Endothelial cell of umbilical vein (primary cell): Measurements from ENCODE around the gene ANKS1B. TPM values are rescaled to one million over a fixed set of nuclear protein-coding genes. Genes with fewer than 3 reads are reported as not detected.

Source experiments
- BruUV-seq: library from RNA; stranded (reverse); fragments of 400-500 nt; replicated peaks from 2 replicates; lab custom pipeline; 2021; lab: Mats Ljungman, UMichigan
- CTCF ChIA-PET: fragments of 300-600, 350-600 bp; sonication (Branson Sonifier 250); formaldehyde crosslinking; loops from one replicate; lab custom pipeline; 2021; ENCODE audit warnings: antibody characterized with exemption, inconsistent platforms; lab: Charles Lee
- POLR2A ChIA-PET: fragments of 300-600, 350-600 bp; sonication (Branson Sonifier 250); formaldehyde crosslinking; loops from one replicate; lab custom pipeline; 2021; ENCODE audit warnings: antibody characterized with exemption, inconsistent platforms; lab: Charles Lee
- DNase-seq: peaks from one replicate; pipeline ENCODE4 v3.0.0-alpha.2; 2011; ENCODE audit warnings: low read depth, low spot score
- FAIRE-seq: peaks from 2 replicates; lab custom pipeline; 2011; peaks lifted over from hg19 to GRCh38; lab: Jason Lieb, UNC
- H2AFZ ChIP-seq: 2 replicates; pipeline ENCODE4 v1.6.0; 2012; ENCODE audit warnings: low read depth, low read length, control low read depth, inconsistent platforms
- H3K27ac ChIP-seq: 2 replicates; pipeline ENCODE4 v1.5.1; 2011; ENCODE audit warnings: low read depth, mild to moderate bottlenecking, control low read depth, low read length, moderate library complexity; ENCODE audit not compliant: insufficient read depth
- H3K27me3 ChIP-seq, 2 experiments: 2 replicates each; pipeline versions ENCODE4 v1.6.0 to v1.6.1; 2011; ENCODE audit warnings: low read length in 2 of 2, mixed read lengths in 1 of 2; ENCODE audit not compliant: control insufficient read depth in 2 of 2, insufficient read depth in 2 of 2
- H3K36me3 ChIP-seq, 2 experiments: 2 replicates in 1 of 2; 3 replicates in 1 of 2; pipeline ENCODE4 v1.5.1; 2011; ENCODE audit warnings: low read length in 2 of 2, mild to moderate bottlenecking in 1 of 2, moderate library complexity in 1 of 2; ENCODE audit not compliant: control insufficient read depth in 2 of 2, insufficient read depth in 2 of 2; ENCODE audit errors: extremely low read depth in 1 of 2
- H3K4me1 ChIP-seq: 3 replicates; pipeline ENCODE4 v1.5.1; 2011; ENCODE audit warnings: mild to moderate bottlenecking, low read length; ENCODE audit not compliant: control insufficient read depth, insufficient read depth; ENCODE audit errors: extremely low read depth
- H3K4me2 ChIP-seq: 2 replicates; pipeline ENCODE4 v1.6.1; 2011; ENCODE audit warnings: low read length, control low read depth, mixed read lengths; ENCODE audit not compliant: insufficient read depth
- H3K4me3 ChIP-seq, 3 experiments: fragments of 200-600 bp in 1 of 3; sonication (generic), shearing (Covaris generic) in 1 of 3; replicated peaks in 1 of 3; 2 replicates each; pipeline ENCODE4 v1.5.1; 2011 to 2016; ENCODE audit warnings: control low read depth in 3 of 3, low read length in 3 of 3, mild to moderate bottlenecking in 2 of 3, inconsistent platforms in 1 of 3, low read depth in 1 of 3, moderate library complexity in 1 of 3; ENCODE audit not compliant: insufficient read depth in 1 of 3
- H3K79me2 ChIP-seq: 2 replicates; pipeline ENCODE4 v1.6.0; 2012; ENCODE audit warnings: low read length, inconsistent platforms; ENCODE audit not compliant: control insufficient read depth, insufficient read depth
- H3K9ac ChIP-seq: replicated peaks from 2 replicates; pipeline ENCODE3; 2011; ENCODE audit warnings: low read length, control low read depth; ENCODE audit not compliant: insufficient read depth; ENCODE audit errors: extremely low read depth
- H3K9me1 ChIP-seq: replicated peaks from 3 replicates; pipeline ENCODE4 v1.6.0; 2011; ENCODE audit warnings: mild to moderate bottlenecking, low read length; ENCODE audit not compliant: control insufficient read depth, insufficient read depth; ENCODE audit errors: extremely low read depth
- H3K9me3 ChIP-seq: replicated peaks from 2 replicates; pipeline ENCODE4 v1.5.1; 2012; ENCODE audit warnings: low read length, inconsistent platforms; ENCODE audit not compliant: control insufficient read depth, insufficient read depth
- H4K20me1 ChIP-seq: replicated peaks from 2 replicates; pipeline ENCODE3; 2011; ENCODE audit warnings: mild to moderate bottlenecking, low read length; ENCODE audit not compliant: control insufficient read depth, insufficient read depth; ENCODE audit errors: extremely low read depth
- EZH2 ChIP-seq: IDR thresholded peaks from 2 replicates; pipeline ENCODE4 v1.6.1; 2012; ENCODE audit warnings: borderline replicate concordance, low read depth, mild to moderate bottlenecking, moderate library complexity, low read length, inconsistent platforms; ENCODE audit not compliant: severe bottlenecking
- FOS ChIP-seq: IDR thresholded peaks from 2 replicates; pipeline ENCODE4 v1.6.1; 2011; ENCODE audit warnings: mild to moderate bottlenecking, low read length, moderate library complexity, borderline replicate concordance; ENCODE audit not compliant: insufficient read depth
- MYC ChIP-seq: IDR thresholded peaks from one replicate; pipeline ENCODE4 v1.6.1; 2011; ENCODE audit warnings: mild to moderate bottlenecking, low read depth, low read length
- POLR2A ChIP-seq: IDR thresholded peaks from 2 replicates; pipeline ENCODE4 v1.6.1; 2012; ENCODE audit warnings: low read depth, mild to moderate bottlenecking, control low read depth, low read length
- POLR2AphosphoS5 ChIP-seq: IDR thresholded peaks from 2 replicates; pipeline ENCODE4 v1.6.1; 2012; ENCODE audit warnings: low read depth, mild to moderate bottlenecking, control low read depth, low read length, moderate library complexity; ENCODE audit not compliant: insufficient read depth
- dilution Hi-C: fragments of 300-500 bp; cut with MboI; formaldehyde crosslinking; loops from one replicate; pipeline ENCODE4 v1.15.0; 2019; ENCODE audit warnings: low sequenced_read_pairs; ENCODE audit not compliant: extremely low pct_ligation_motif_present
- intact Hi-C: fragments of 100-400 bp; cut with micrococcal nuclease; formaldehyde crosslinking; loops from one replicate; pipeline ENCODE4 v1.10.0; 2022
- polyA plus RNA-seq, 4 experiments: library from polyadenylated mRNA; depleted of rRNA in 3 of 4; stranded (reverse) in 3 of 4; unstranded in 1 of 4; fragments of >200 nt; gene quantifications; 2 replicates each; pipeline versions ENCODE4 v1.2.1 to v1.2.3, GENCODE V29; 2011 to 2012; ENCODE audit warnings: missing spikeins in 1 of 4
- total RNA-seq: library from RNA; stranded (reverse); gene quantifications from 2 replicates; pipeline ENCODE4 v1.2.3, GENCODE V29; 2021
- TF ChIP-seq, protein P1 (sequence below): IDR thresholded peaks from 2 replicates; pipeline ENCODE4 v1.6.1; 2011; ENCODE audit not compliant: insufficient read depth, insufficient read length
- TF ChIP-seq, protein P2 (sequence below), 2 donors: IDR thresholded peaks; 1 replicate in 1 of 2; 2 replicates in 1 of 2; pipeline ENCODE4 v1.5.1; 2011; ENCODE audit warnings: low read length in 2 of 2, mild to moderate bottlenecking in 2 of 2, moderate library complexity in 2 of 2, control low read depth in 1 of 2, inconsistent platforms in 1 of 2, low read depth in 1 of 2; ENCODE audit not compliant: insufficient read depth in 1 of 2; ENCODE audit errors: extremely low read depth in 1 of 2

The ANKS1B gene
- total and polyA plus RNA-seq, 2 donors (not counting 3 experiments of a cell fraction or from before 2014, with no cell fraction given), result 0.15 to 0.38 TPM

DNA sequence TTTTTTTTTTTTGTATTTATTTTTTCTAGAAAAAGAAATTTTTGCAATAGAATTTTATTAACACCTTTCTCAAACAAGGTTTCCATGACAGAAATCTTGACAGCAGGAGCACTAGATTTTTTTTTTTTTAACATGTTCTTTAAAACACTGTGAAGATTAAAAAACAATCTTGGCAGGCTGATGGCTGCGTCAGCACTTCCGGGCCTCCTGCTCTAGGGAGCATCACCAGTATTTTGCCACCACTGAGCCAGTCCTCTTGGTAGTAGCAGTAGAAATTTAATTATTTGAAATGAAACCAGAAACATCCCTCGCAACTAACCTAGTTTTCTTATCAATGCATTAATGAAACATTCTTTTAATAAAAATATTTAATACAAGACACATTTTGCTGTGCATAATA is 1240.1 kb downstream of the ANKS1B start:
- Histone ChIP-seq H3K27me3 (peaks cover 11 to 12% of the 10 kb centered on the region in 2 experiments), H3K4me2 (no peak overlapping the region), H3K9ac (no peak overlapping the region), H3K79me2 (no peaks in the 10 kb centered on the region), H4K20me1 (no peaks in the 10 kb centered on the region), H2AFZ (no peak overlapping the region), H3K27ac (no peak overlapping the region), H3K9me1 (no peaks in the 10 kb centered on the region), H3K4me1 (peaks cover 8% of the 10 kb centered on the region), H3K36me3 (no peaks in the 10 kb centered on the region), H3K4me3 (no peak overlapping the region), H3K9me3 (no peaks in the 10 kb centered on the region)
- no TSS peak for BruUV-seq
- intact Hi-C loops, result no loop called here
- dilution Hi-C loops, result no loop called here
- FAIRE-seq, result no peak
- ChIA-PET CTCF (no interaction called here), POLR2A (no interaction called here)
- DNase-seq, result no peak
- TF ChIP-seq POLR2A (no peak), POLR2AphosphoS5 (no peak), EZH2 (no peak), MYC (no peak), FOS (no peak)
- TF ChIP-seq, protein P1, sequence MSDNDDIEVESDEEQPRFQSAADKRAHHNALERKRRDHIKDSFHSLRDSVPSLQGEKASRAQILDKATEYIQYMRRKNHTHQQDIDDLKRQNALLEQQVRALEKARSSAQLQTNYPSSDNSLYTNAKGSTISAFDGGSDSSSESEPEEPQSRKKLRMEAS, result no peak
- TF ChIP-seq, protein P2, sequence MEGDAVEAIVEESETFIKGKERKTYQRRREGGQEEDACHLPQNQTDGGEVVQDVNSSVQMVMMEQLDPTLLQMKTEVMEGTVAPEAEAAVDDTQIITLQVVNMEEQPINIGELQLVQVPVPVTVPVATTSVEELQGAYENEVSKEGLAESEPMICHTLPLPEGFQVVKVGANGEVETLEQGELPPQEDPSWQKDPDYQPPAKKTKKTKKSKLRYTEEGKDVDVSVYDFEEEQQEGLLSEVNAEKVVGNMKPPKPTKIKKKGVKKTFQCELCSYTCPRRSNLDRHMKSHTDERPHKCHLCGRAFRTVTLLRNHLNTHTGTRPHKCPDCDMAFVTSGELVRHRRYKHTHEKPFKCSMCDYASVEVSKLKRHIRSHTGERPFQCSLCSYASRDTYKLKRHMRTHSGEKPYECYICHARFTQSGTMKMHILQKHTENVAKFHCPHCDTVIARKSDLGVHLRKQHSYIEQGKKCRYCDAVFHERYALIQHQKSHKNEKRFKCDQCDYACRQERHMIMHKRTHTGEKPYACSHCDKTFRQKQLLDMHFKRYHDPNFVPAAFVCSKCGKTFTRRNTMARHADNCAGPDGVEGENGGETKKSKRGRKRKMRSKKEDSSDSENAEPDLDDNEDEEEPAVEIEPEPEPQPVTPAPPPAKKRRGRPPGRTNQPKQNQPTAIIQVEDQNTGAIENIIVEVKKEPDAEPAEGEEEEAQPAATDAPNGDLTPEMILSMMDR (IDR thresholded peaks at IDR 0.05; ENCODE audit: extremely low read depth in 1 of 2, insufficient read depth in 1 of 2, low read depth in 1 of 2, low read length in 2 of 2), result no peak
